Measurements from ENCODE around the gene TBC1D1. TPM values are rescaled to one million over a fixed set of nuclear protein-coding genes. Genes with fewer than 3 reads are reported as not detected.

TBC1D1 gene
- total RNA-seq, 4 donors from 2014 or later: 66.2 to 120 (median 87.9) TPM

GRCh38 chr4:37896206-37896860 lies 5.4 kb downstream of the TBC1D1 start:
- no peak overlapping the region for H3K27ac ChIP-seq
- no peaks in the 10 kb centered on the region for H3K36me3 ChIP-seq
- no peak overlapping the region for H3K4me3 ChIP-seq
- H3K27me3 ChIP-seq: no peaks in the 10 kb centered on the region
- TF ChIP-seq POLR2A (IDR thresholded peaks at IDR 0.05) (no peak), CTCF (IDR thresholded peaks at IDR 0.05) (no peak)
- no peaks in the 10 kb centered on the region for H3K9me3 ChIP-seq
- DNase-seq: no peak
- peaks cover 0 to 3% (median 2%) of the 10 kb centered on the region in 4 donors for H3K4me1 ChIP-seq

- no peaks in the 10 kb centered on the region for H3K27me3 ChIP-seq
- no peaks in the 10 kb centered on the region for H3K36me3 ChIP-seq
- H3K27ac ChIP-seq: no peak overlapping the region
- DNase-seq: no peak
- no peaks in the 10 kb centered on the region for H3K9me3 ChIP-seq
- H3K4me3 ChIP-seq: no peak overlapping the region
- TF ChIP-seq CTCF (IDR thresholded peaks at IDR 0.05): no peak
- TF ChIP-seq POLR2A (IDR thresholded peaks at IDR 0.05): no peak
- no peaks in the 10 kb centered on the region for H3K4me1 ChIP-seq
Measured at GRCh38 chr4:37902212-37902611, 11.3 kb downstream of the TBC1D1 start.

GRCh38 chr4:37902738-37903693 lies 12.1 kb downstream of the TBC1D1 start:
- no peak for TF ChIP-seq POLR2A (IDR thresholded peaks at IDR 0.05)
- no peak for TF ChIP-seq CTCF (IDR thresholded peaks at IDR 0.05)
- H3K4me1 ChIP-seq: peaks cover 0 to 1% (median 0%) of the 10 kb centered on the region in 4 donors
- no peaks in the 10 kb centered on the region for H3K27me3 ChIP-seq
- H3K9me3 ChIP-seq: no peaks in the 10 kb centered on the region
- no peaks in the 10 kb centered on the region for H3K36me3 ChIP-seq
- no peak for DNase-seq
- no peak overlapping the region for H3K27ac ChIP-seq
- H3K4me3 ChIP-seq: no peak overlapping the region

GRCh38 chr4:37903901-37904300 lies 13.0 kb downstream of the TBC1D1 start:
- no peaks in the 10 kb centered on the region for H3K9me3 ChIP-seq
- H3K4me3 ChIP-seq: no peak overlapping the region
- no peaks in the 10 kb centered on the region for H3K27me3 ChIP-seq
- DNase-seq: no peak
- no peak overlapping the region for H3K27ac ChIP-seq
- no peaks in the 10 kb centered on the region for H3K36me3 ChIP-seq
- H3K4me1 ChIP-seq: peaks cover 0 to 4% (median 0%) of the 10 kb centered on the region in 4 donors
- no peak for TF ChIP-seq POLR2A (IDR thresholded peaks at IDR 0.05)
- no peak for TF ChIP-seq CTCF (IDR thresholded peaks at IDR 0.05)

GRCh38 chr4:37904824-37905223 lies 13.9 kb downstream of the TBC1D1 start:
- TF ChIP-seq POLR2A (IDR thresholded peaks at IDR 0.05): no peak
- TF ChIP-seq CTCF (IDR thresholded peaks at IDR 0.05): no peak
- Histone ChIP-seq H3K27ac (no peak overlapping the region), H3K9me3 (no peaks in the 10 kb centered on the region), H3K36me3 (no peaks in the 10 kb centered on the region), H3K4me3 (no peak overlapping the region), H3K4me1 (peaks cover 0 to 4% (median 0%) of the 10 kb centered on the region in 4 donors), H3K27me3 (no peaks in the 10 kb centered on the region)
- no peak for DNase-seq
